Measurements from ENCODE around the gene UBE2F.

DNA sequence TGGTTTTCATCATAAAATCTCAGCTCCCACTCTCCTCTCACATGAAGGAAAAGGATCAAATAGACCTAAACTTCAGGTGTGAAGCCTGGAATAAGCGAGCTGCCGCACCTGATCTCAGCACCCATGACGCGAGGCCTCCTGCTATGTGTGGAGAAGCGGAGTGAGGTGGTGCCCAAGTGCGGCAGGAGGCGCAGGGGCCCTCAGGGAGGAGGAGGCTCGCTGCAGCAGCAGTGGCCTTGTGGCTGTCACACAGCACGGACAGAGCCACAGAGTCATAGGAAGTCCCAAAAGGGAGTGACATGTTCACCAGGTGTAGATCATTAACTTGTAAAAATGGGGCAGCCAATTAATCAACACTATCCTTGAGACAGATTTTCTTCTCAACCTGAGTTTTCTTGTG lies 103.1 kb downstream of the UBE2F start:
- TF ChIP-seq, protein P1, sequence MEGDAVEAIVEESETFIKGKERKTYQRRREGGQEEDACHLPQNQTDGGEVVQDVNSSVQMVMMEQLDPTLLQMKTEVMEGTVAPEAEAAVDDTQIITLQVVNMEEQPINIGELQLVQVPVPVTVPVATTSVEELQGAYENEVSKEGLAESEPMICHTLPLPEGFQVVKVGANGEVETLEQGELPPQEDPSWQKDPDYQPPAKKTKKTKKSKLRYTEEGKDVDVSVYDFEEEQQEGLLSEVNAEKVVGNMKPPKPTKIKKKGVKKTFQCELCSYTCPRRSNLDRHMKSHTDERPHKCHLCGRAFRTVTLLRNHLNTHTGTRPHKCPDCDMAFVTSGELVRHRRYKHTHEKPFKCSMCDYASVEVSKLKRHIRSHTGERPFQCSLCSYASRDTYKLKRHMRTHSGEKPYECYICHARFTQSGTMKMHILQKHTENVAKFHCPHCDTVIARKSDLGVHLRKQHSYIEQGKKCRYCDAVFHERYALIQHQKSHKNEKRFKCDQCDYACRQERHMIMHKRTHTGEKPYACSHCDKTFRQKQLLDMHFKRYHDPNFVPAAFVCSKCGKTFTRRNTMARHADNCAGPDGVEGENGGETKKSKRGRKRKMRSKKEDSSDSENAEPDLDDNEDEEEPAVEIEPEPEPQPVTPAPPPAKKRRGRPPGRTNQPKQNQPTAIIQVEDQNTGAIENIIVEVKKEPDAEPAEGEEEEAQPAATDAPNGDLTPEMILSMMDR (IDR thresholded peaks at IDR 0.05): no peak
- TF ChIP-seq POLR2A (IDR thresholded peaks at IDR 0.05): no peak

Data from uterus (tissue), 2 donors.